Spleen (tissue), 7 donors: Measurements from ENCODE around the gene RET.

Experiments used
- CTCF ChIP-seq, 11 experiments: fragments of 200-600 bp in 7 of 11; fragments of 450-650 bp in 4 of 11; sonication (generic) in 4 of 11; IDR thresholded peaks in 8 of 11; conservative IDR thresholded peaks in 3 of 11; 1 replicate in 7 of 11; 2 replicates in 4 of 11; pipeline versions ENCODE4 v1.4.0 to v1.8.0; 2016 to 2021; ENCODE audit warnings: antibody characterized with exemption in 11 of 11, inconsistent platforms in 4 of 11, mild to moderate bottlenecking in 1 of 11
- POLR2A ChIP-seq, 3 donors: fragments of 450-650 bp; IDR thresholded peaks; one replicate each; pipeline ENCODE4 v1.5.1; 2017; ENCODE audit warnings: antibody characterized with exemption in 3 of 3, mild to moderate bottlenecking in 1 of 3
- donor health status: DM: no; HTN: no; CAD: no; lungs with moderate emphysema.
- donor health status: DM: no; HTN: no; CAD: no.
- donor health status: DM: no; HTN: no; CAD: no.

DNA sequence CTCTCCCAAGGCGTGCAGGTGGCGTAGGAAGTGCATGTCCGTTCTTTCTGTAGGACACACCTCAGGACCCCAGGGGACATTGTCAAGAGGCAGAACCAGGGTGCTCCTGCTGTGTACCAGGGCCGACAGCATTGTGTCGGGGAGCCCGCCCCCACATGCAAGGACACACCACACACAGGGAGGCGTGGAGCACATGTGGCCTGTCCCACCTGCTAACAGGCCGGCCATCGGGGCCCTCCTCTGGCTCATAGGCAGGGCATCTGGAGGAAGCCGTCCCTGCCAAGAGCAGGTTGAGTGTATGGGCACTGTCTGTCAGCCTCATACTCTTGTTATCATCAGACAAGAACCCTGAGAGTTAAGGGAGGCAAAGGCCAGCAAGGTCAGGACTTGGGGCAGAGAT, 12.7 kb downstream of the RET start:
- TF ChIP-seq CTCF (IDR thresholded peaks at IDR 0.05 in 8 of 11, conservative IDR thresholded peaks at IDR 0.05 in 3 of 11) = no peak
- no peak for TF ChIP-seq POLR2A (IDR thresholded peaks at IDR 0.05)
